HCT116 (cell line): ENCODE results near the gene HIVEP3. TPM values are rescaled to one million over a fixed set of nuclear protein-coding genes. Genes with fewer than 3 reads are reported as not detected.

ENCODE experiments used
- ATAC-seq: fragments of 200-7000 bp; cut with Tn5 transposase; 2 replicates; pipeline ENCODE4 v1.9.1; 2020; ENCODE audit warnings: mild to moderate bottlenecking, moderate library complexity
- BruUV-seq: library from RNA; stranded (reverse); fragments of 400-500 nt; replicated peaks from 2 replicates; lab custom pipeline; 2021; lab: Mats Ljungman, UMichigan
- CTCF ChIA-PET: fragments of 300-600 bp; sonication (Branson Sonifier 250); formaldehyde crosslinking; loops from one replicate; lab custom pipeline; 2021; ENCODE audit warnings: antibody characterized with exemption; lab: Charles Lee
- POLR2A ChIA-PET: fragments of 300-600, 350-600 bp; sonication (Branson Sonifier 250); formaldehyde crosslinking; loops from one replicate; lab custom pipeline; 2021; ENCODE audit warnings: antibody characterized with exemption; lab: Charles Lee
- RAD21 ChIA-PET, 2 experiments: fragments of 300-600 bp; sonication (Branson Sonifier 250); formaldehyde crosslinking; loops; one replicate each; lab custom pipeline; 2023; ENCODE audit warnings: low total read pairs in 2 of 2; ENCODE audit not compliant: uncharacterized antibody in 2 of 2, unreplicated experiment in 2 of 2, low non-redundant PET in 1 of 2; lab: Charles Lee
- DNase-seq: peaks from one replicate; pipeline ENCODE4 v3.0.0-alpha.2; 2010; ENCODE audit warnings: low read depth, low spot score
- H2AFZ ChIP-seq: fragments of 200-600 bp; shearing (Covaris generic), sonication (generic); 2 replicates; pipeline ENCODE4 v1.6.1; 2017; ENCODE audit warnings: low read depth, mixed run types, mixed read lengths, antibody characterized with exemption, low read length; ENCODE audit not compliant: poor library complexity, severe bottlenecking
- H3K27ac ChIP-seq: 2 replicates; pipeline ENCODE4 v1.5.1; 2012; ENCODE audit warnings: low read depth, low read length
- H3K27me3 ChIP-seq: fragments of 200-600 bp; sonication (generic); 2 replicates; pipeline ENCODE4 v1.6.1; 2016; ENCODE audit warnings: mixed run types, low read length, mixed read lengths; ENCODE audit not compliant: insufficient read depth
- H3K36me3 ChIP-seq, 2 experiments: fragments of 200-500 bp in 1 of 2; fragments of 200-600 bp in 1 of 2; sonication (Bioruptor generic) in 1 of 2; sonication (generic) in 1 of 2; 2 replicates each; pipeline versions ENCODE4 v1.5.1 to v1.6.1; 2014 to 2016; ENCODE audit warnings: low read length in 2 of 2, inconsistent platforms in 1 of 2, mixed read lengths in 1 of 2, mixed run types in 1 of 2; ENCODE audit not compliant: insufficient read depth in 2 of 2, control insufficient read depth in 1 of 2
- H3K4me1 ChIP-seq, 2 experiments: fragments of 200-600 bp in 1 of 2; sonication (generic) in 1 of 2; 2 replicates each; pipeline versions ENCODE4 v1.5.1 to v1.6.1; 2012 to 2017; ENCODE audit warnings: low read length in 2 of 2, inconsistent platforms in 1 of 2, mild to moderate bottlenecking in 1 of 2, mixed read lengths in 1 of 2, mixed run types in 1 of 2, moderate library complexity in 1 of 2; ENCODE audit not compliant: insufficient read depth in 2 of 2, control insufficient read depth in 1 of 2
- H3K4me2 ChIP-seq: fragments of 200-600 bp; sonication (generic); 2 replicates; pipeline ENCODE4 v1.6.1; 2017; ENCODE audit warnings: mixed run types, low read length, mixed read lengths
- H3K4me3 ChIP-seq, 2 experiments: fragments of 200-600 bp in 1 of 2; sonication (generic) in 1 of 2; replicated peaks in 1 of 2; 2 replicates each; pipeline ENCODE4 v1.5.1; 2011 to 2016; ENCODE audit warnings: low read length in 2 of 2, control low read depth in 1 of 2, low read depth in 1 of 2, mild to moderate bottlenecking in 1 of 2, mixed read lengths in 1 of 2, mixed run types in 1 of 2
- H3K79me2 ChIP-seq: fragments of 200-600 bp; sonication (generic); 2 replicates; pipeline ENCODE4 v1.6.1; 2017; ENCODE audit warnings: mild to moderate bottlenecking, mixed run types, low read length, moderate library complexity, mixed read lengths; ENCODE audit not compliant: insufficient read depth
- H3K9ac ChIP-seq: fragments of 200-600 bp; sonication (generic); 2 replicates; pipeline ENCODE4 v1.6.1; 2016; ENCODE audit warnings: low read length, mixed read lengths
- H3K9me2 ChIP-seq: fragments of 200-600 bp; sonication (generic), shearing (Covaris generic); 2 replicates; pipeline ENCODE4 v1.6.1; 2017; ENCODE audit warnings: mixed run types, mild to moderate bottlenecking, moderate library complexity; ENCODE audit not compliant: insufficient read depth
- H3K9me3 ChIP-seq, 2 experiments: fragments of 200-500 bp in 1 of 2; fragments of 200-600 bp in 1 of 2; sonication (Bioruptor generic) in 1 of 2; sonication (generic) in 1 of 2; 2 replicates each; pipeline ENCODE4 v1.6.1; 2014 to 2017; ENCODE audit warnings: low read length in 2 of 2, mixed read lengths in 2 of 2, inconsistent platforms in 1 of 2, low read depth in 1 of 2, mild to moderate bottlenecking in 1 of 2, mixed run types in 1 of 2, moderate library complexity in 1 of 2; ENCODE audit not compliant: control insufficient read depth in 1 of 2, insufficient read depth in 1 of 2
- H4K20me1 ChIP-seq: fragments of 200-600 bp; sonication (generic), shearing (Covaris generic); 2 replicates; pipeline ENCODE4 v1.6.1; 2017; ENCODE audit warnings: mixed run types, mild to moderate bottlenecking, moderate library complexity; ENCODE audit not compliant: insufficient read depth
- CTCF ChIP-seq, 3 experiments: fragments of 200-600 bp in 1 of 3; sonication (generic) in 1 of 3; IDR thresholded peaks in 2 of 3; conservative IDR thresholded peaks in 1 of 3; 2 replicates each; pipeline ENCODE4 v1.5.1; 2012 to 2017; ENCODE audit warnings: low read depth in 2 of 3, low read length in 2 of 3, antibody characterized with exemption in 1 of 3, borderline replicate concordance in 1 of 3, control low read depth in 1 of 3, mild to moderate bottlenecking in 1 of 3, mixed read lengths in 1 of 3, mixed run types in 1 of 3, moderate library complexity in 1 of 3; ENCODE audit not compliant: insufficient read depth in 1 of 3
- MAX ChIP-seq: IDR thresholded peaks from 2 replicates; pipeline ENCODE4 v1.6.1; 2012
- RAD21 ChIP-seq: IDR thresholded peaks from 2 replicates; pipeline ENCODE4 v1.6.1; 2012; ENCODE audit warnings: low read depth, mild to moderate bottlenecking
- SRF ChIP-seq: IDR thresholded peaks from 2 replicates; pipeline ENCODE4 v1.6.1; 2012; ENCODE audit warnings: low read depth
- TCF7L2 ChIP-seq: IDR thresholded peaks from 2 replicates; pipeline ENCODE4 v1.7.0; 2011; ENCODE audit warnings: borderline replicate concordance, inconsistent platforms; ENCODE audit not compliant: insufficient read depth, insufficient read length; ENCODE audit errors: extremely low read depth
- ZFX ChIP-seq: fragments of 450-650 bp; IDR thresholded peaks from 2 replicates; pipeline ENCODE4 v1.6.1; 2017
- ZNF274 ChIP-seq: fragments of 200-500 bp; sonication (Bioruptor generic); IDR thresholded peaks from 2 replicates; pipeline ENCODE4 v1.6.1; 2014; ENCODE audit warnings: mild to moderate bottlenecking, low read depth, low read length, inconsistent platforms
- intact Hi-C: fragments of 100-400 bp; cut with micrococcal nuclease; formaldehyde crosslinking; loops from 2 replicates; pipeline ENCODE4 v1.10.0; 2022
- total RNA-seq: library from RNA; stranded (reverse); gene quantifications from one replicate; pipeline ENCODE4 v1.2.1, GENCODE V29; 2021; ENCODE audit not compliant: unreplicated experiment

The HIVEP3 gene
- total RNA-seq, 1 experiment from 2014 or later, result 7.1 TPM

- no peak for TF ChIP-seq ZFX
- no peak for TF ChIP-seq ZNF274
- TF ChIP-seq SRF, result no peak
Measured at GRCh38 chr1:41812453-41812852, 106.3 kb downstream of the HIVEP3 start (continued).

GRCh38 chr1:41812051-41812450 is 106.7 kb downstream of the HIVEP3 start:
- Histone ChIP-seq H4K20me1 (no peaks in the 10 kb centered on the region), H3K27me3 (no peaks in the 10 kb centered on the region), H3K4me3 (no peak overlapping the region), H3K9me3 (no peaks in the 10 kb centered on the region), H2AFZ (peak overlapping the region; percentile 57), H3K4me1 (peaks cover 7 to 17% of the 10 kb centered on the region in 2 experiments; a peak in 3 of 4 replicates), H3K36me3 (no peaks in the 10 kb centered on the region), H3K9ac (no peak overlapping the region), H3K4me2 (peak overlapping the region; percentile 56), H3K79me2 (no peaks in the 10 kb centered on the region), H3K9me2 (no peaks in the 10 kb centered on the region), H3K27ac (no peak overlapping the region)
- intact Hi-C loops, result loop anchor here (1.0 to 5.0 kb wide), 2 partner anchors 225 to 334 kb away; no protein-coding TSS in a partner anchor
- TF ChIP-seq MAX, result peak; percentile 32; the same call in 1 of the 2 replicates
- peak; percentile 89 for TF ChIP-seq RAD21
- no peak for TF ChIP-seq TCF7L2
- peak; percentile 60 to 94 (median 91); a peak in 5 of 6 replicates for TF ChIP-seq CTCF (IDR thresholded peaks at IDR 0.05 in 2 of 3, conservative IDR thresholded peaks at IDR 0.05 in 1 of 3; ENCODE audit: borderline replicate concordance in 1 of 3, insufficient read depth in 1 of 3, low read depth in 2 of 3, low read length in 2 of 3)
- BruUV-seq, result no TSS peak
- ChIA-PET CTCF (interaction anchor here (0.7 to 1.8 kb wide), 19 partner anchors 9 to 361 kb away, joined by 3 to 13 read pairs (median 4); no protein-coding TSS in a partner anchor), POLR2A (interaction anchor here (0.7 kb wide), 1 partner anchor 88 kb away, joined by 4 read pairs; no protein-coding TSS in a partner anchor), RAD21 (interaction anchor here in 1 of 2 experiments (0.5 to 1.0 kb wide), 3 partner anchors 74 to 364 kb away, joined by 3 to 7 read pairs (median 4); no protein-coding TSS in a partner anchor)
- peak; percentile 66 for DNase-seq
- peak; percentile 94 for ATAC-seq
